Activated CD4-positive, CD25-positive, alpha-beta regulatory T cell (primary cell): ENCODE measurements around the gene DYNLL1.
"Not testable (repeated sequence)": the region's sequence is repeated elsewhere in the genome, so short reads cannot be mapped to it uniquely, and the experiment has no call there.

Source experiments
- DNase-seq, 4 experiments: peaks; one replicate each; lab custom pipeline; 2025; lab: John Stamatoyannopoulos, UW

The DYNLL1 gene

DNA sequence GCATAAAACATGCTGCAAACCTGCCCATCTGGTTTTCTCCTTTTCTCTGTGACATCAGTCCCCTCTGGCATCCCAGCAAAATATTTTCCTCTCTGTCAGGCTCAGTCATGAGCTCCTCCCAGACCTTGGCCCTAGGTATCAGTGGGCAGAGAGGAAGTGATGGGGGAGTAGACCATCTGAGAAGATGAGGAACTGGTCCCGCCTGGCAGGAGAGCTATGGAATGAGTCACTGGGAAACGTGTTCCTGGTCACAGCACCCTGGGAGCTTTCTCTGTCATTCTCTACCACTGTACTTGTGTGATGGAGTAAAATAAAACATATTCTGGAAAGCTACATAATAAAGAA lies 21.3 kb upstream of the DYNLL1 start:
- no peak for DNase-seq

DNA sequence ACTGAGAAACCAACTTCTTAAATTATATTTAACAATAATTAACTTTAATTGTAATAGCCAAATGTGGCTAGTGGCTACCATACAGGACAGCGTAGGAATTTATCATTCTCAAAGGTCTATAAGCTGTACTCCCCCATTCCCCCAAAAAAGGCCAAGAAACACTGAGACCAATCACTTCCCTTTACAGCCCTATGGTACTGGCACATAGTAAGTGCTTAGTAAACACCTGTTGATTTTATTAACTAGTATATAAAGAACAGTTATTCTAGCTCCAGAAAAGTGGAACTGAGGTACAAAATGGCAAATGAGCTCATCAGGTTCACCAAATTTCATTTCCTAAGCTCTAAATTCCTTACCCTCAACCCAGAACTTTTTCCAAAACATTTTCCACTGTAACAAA lies 20.3 kb upstream of the DYNLL1 start:
- DNase-seq, result no peak

DNA sequence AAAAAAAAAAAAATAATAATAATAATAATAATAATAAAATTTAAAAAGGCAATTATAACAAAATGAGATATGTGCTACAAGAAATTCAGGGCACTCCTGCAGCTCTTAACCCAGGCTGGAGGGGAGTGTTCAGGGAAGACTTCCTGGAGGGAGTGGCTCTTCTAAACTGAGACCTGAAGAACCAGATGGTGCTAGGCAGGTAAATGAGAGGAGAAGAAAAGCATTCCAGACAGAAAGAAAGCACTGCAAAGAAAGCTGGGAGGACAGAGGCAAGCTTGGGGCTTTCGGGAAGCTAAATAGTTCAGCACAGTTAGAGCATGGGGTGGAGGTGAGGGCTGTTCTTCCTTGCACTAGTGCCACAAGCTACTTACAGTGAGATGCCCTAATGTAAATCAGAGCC lies 16.5 kb upstream of the DYNLL1 start:
- DNase-seq, result no peak

DNA sequence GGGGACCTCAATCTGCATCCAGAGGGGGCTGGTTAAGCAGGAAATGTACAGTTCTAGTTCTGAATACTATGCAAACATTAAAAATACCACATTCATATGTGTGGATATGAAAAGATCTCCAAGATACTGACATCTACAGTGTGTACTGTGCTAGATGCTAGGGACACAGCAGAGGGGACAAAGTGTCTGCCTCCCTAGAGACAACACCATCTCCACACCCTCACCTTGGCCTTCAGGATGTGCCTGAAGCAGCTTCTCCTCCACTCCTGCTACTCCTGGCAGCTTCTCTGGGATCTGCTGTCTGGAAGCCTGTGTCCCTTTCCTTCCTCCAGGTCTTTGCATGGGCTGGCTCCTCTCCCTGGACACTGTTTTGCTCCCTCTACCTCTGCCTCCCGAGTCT lies 15.7 kb upstream of the DYNLL1 start:
- DNase-seq, result no peak

DNA sequence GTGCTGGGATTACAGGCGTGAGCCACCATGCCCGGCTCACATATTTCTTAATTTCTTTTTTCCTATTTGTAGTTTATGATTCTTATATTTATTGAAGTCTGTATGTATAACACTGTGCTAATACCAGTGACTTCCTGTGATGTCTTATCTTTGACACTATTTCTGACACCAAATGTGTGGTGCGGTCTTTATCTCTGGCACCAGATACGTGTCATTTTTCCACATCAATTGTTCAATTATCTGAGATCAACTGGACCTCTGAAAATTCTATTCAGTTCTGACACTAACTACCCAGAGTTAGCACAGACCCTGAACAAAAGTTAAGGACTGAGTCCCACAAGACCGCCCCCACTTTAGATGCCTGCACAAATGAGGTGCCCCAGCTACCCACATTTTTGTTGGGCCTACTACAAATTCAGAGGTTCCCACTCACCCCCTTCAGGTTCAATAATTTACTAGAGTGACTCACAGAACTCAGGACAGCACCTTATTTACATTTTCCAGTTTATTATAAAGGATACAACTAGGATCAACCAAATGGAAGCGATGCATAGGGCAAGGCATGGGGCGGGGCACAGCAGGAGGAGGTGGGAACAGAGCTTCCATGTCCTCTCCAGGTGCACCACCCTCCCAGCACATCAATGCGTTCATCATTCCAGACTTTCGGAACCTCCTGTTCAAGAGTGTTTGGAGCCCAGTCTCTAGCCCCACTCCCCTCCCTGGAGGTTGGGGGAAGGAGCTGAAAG lies 14.7 kb upstream of the DYNLL1 start:
- DNase-seq, result no peak

DNA sequence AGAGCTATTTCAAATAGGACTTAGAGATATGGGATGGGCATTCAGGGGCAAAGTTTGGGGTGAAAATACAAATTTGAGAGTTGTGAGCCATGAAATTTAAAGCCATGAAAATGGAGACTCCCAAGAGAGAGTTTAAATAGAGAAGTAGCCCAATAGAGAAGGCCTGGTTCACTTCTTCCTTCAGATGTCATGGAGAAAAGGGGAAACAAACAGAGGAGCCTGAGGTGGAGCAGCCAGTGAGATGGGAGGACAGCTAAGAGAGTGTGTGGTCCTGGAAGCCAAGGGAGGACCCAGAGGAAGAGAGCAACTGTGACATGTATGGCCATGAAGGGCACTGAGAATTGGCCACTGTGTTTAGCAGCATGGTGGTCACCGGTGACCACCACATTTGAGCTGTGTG lies 12.3 kb upstream of the DYNLL1 start:
- no peak for DNase-seq

DNA sequence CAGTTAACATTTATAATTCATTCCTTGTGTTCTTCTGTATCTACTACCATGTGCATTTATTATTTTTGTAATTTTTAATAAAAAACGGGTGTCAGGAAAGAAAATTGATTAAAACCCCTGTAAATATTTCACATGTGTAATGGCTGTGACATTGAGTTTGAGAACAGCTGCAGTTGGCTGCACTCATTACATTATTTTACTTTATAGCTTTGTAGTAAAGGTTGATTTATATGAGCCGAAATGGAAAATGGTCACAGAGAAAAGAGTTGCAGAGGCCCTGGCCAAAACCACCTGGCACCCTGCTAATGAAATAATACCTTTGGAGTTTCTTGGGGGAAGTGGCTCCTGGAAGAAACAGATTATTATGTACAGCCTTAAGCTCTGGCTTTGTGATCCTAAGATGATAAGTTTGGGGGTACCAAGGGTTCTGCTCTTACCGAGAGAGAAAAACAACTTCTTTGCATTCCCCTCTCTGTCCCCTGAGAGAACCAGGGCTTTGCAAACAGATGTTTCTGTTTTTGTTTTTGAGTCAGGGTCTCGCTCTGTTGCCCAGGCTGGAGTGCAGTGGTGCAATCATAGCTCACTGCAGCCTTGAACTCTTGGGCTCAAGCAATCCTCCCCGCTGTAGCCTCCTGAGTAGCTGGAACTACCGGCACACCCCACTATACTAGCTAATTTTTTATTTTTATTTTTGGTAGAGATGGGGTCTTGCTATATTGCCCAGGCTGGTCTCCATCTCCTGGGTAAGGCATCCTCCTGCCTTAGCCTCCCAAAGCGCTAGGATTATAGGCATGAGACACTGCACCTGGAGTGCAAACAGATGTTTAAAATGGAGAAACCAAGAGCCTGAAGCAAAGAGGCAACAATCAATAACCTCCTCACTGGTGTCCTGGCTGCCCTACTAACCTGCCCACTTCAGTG lies 9.7 kb upstream of the DYNLL1 start:
- no peak for DNase-seq

DNA sequence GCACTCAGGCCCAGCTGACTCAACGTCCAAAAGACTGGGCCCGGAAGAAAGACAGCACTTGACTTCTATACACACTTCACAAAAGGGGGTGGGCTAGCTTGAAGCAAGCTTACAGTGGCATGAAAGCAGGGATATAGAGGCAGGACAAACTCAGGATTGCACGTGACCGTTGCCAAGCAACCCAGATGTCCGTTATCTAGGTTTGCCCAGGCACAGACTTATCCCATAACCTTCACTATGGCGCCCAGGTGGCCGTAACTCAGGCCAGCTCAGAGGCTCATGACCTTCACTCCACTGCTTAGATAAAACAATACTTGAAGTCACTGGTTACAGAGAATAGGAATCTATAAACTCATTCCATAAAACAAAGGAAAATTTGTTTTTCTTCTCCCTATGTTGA lies 8.4 kb upstream of the DYNLL1 start:
- DNase-seq, result not testable (repeated sequence)

DNA sequence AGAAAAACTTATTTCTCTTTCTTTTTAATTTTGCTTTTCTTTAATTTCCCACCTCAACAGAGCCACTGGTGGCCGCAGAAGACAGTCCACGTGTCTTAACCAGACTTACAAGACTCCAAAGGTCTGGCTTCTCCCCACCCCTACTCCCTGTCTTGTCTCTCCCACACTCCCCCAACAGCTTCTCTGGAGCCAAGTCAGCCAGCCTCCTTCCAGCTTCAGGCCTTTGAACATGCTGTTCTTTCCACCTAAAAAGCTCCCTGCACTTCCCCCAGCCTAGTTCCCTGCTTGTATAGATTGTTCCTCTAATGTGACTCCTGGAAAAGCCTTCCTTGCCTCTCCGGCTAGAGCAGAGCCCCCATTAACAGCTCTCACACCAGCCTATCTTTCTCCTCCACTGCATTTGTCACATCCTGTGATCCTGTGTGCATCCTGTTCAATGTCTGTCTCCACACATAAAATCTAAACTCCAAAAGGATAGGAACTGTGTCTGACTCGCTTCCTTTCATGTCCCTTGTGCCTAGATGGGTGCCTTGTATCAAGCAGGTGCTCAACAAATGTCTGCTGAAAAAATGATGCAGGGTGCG lies 7.8 kb upstream of the DYNLL1 start:
- DNase-seq, result no peak

DNA sequence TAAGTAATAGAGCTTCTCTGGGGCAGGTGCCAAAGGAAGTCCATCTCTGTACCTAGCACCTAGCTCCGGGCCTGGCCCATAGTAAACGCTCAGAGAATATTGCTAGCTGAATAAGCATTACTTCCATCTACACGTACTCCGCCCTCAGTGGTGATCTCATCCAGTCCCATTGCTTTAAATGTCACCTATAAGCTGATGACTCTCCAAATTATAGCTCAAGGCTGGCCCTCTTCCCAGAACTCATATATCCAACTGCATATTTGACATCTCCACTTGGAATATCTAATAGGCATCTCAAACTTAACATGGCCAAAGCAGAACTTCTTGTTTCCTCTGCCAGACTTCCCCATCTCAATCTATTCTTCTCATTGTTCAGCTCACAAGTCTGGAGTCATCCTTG lies 6.9 kb upstream of the DYNLL1 start:
- no peak for DNase-seq

DNA sequence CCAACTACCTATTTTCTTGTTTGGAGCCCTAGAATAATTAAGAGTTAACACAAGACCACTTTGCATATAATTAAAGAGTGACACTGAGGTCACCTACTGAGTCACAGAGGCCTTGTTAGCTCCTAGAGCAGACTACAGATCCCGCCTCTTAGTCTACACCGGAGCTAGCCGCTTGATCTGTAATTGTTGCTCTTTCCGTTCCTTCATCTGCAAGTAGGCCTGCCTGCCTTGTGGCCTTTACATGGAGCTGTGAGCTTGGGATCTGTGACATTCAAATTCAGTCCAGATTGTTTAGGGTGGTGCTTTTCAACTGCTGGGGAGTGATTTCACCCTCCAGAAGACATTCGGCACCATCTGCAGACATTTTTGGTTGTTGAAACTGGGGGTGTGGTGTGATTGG lies 5.6 kb upstream of the DYNLL1 start:
- DNase-seq, result no peak

DNA sequence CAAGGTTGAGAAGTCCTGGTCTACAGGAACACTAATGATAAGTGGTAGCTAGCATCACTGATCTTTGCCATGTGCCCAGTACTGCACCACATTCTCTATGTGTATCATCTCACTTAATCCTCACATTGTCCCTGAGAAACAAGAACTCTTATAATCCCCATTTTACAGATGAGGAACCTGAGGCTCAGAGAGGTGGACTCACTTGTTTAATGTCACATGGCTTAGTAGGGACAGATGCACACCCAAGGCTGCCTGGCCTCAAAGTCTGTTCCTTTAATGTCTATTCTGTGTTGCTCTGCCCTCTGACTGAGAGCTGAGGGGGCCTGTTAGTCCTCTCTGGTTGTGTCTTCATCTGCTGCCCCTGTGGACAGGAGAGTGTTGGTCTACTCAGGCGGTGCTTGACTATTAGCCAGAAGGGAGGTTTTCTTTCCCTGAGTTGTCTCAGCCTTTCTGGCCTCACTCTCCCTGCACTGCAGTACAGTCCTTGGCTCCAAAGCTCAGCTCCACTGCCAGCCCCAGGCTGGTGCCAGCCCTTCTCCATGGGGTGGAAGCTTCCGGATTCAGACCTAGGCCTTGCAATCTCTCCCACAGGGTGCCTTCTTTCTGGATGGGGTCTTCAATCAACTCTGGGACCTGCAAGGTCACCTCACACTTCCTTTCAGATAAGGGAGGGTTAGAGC lies 4.9 kb upstream of the DYNLL1 start:
- DNase-seq, result no peak

DNA sequence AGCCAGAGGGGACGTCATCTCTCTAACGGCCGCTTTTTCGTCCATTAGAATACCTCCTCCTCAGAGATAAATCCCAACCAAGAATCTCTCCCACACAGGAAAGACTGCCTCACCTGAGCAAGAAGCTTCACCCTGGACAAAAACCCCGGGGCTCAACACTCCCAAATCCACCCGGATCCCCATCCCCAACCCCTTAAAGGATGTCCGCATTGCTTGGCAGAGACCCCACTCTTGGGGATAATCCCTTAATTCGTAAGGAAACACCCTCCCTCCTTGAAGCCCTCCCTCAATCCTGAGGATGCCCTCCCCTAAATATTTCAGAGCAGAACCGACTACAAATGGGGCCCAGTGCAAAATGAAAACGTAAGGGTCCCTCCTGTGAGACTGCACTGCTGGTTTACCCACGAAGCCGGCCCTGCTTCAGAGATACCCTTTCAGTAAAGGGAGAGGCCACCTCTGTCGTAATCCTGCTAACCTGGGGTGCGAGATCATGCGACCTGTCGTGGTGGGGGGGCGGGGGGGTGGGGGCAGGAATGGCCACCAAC lies 655 bp upstream of the DYNLL1 start:
- no peak for DNase-seq

DNA sequence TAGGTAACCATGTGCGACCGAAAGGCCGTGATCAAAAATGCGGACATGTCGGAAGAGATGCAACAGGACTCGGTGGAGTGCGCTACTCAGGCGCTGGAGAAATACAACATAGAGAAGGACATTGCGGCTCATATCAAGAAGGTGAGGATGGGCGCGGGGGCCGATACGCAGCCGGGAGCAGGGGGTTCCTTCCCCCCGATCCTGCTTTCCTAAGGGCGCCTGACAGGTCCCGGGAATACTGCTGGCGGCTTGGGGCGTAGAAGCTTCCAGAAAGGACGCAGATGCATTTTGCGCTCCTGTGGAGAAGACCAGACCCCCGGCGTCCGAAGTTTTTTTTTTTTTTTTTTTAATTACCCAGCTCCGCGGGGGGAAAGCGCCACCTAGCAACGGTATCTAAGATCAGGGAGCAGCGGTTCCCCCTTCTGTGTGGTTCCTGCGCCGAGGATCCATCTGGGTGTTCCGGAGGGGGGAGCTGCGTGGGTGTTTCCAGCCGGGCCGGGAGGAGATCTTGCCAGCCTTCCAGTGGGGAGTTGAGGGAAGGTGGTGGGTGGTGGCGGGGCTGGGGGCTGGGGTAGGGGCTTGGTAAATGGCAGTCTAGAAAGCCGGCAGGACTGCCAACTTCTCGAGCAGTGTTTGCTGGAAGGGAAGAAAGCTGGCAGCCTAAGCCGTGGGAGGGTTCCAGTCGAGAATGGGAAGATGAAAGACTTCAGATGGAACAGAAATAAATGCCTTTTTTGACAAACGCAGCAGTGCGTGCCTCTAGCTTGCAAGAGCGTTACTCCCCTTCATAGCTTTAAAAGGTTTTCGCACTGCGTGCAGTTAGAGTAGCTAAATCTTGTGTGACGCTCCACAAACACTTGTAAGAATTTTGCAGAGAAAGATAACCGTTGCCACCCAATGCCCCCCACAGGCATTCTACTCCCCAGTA lies 764 bp downstream of the DYNLL1 start:
- DNase-seq, result peak in 2 of 4 experiments; percentile 2 to 13

DNA sequence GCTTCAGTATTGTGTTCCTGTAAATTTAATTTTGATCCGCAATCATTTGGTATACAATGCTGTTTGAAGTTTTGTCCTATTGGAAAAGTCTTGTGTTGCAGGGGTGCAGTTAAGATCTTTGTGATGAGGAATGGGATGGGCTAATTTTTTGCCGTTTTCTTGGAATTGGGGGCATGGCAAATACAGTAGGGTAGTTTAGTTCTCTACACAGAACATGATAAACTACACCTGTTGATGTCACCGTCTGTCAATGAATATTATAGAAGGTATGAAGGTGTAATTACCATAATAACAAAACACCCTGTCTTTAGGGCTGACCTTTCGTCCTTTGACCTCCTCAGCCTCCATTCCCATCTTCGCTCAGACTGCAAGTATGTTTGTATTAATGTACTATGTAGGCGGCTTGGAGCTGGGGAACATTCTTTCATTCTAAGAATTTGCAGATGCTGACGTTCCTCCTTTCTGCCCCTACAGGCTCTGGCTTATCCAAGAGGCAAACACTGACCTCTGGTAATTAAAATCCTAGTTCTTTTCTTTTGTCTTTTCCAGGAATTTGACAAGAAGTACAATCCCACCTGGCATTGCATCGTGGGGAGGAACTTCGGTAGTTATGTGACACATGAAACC lies 1.7 kb downstream of the DYNLL1 start:
- no peak for DNase-seq

DNA sequence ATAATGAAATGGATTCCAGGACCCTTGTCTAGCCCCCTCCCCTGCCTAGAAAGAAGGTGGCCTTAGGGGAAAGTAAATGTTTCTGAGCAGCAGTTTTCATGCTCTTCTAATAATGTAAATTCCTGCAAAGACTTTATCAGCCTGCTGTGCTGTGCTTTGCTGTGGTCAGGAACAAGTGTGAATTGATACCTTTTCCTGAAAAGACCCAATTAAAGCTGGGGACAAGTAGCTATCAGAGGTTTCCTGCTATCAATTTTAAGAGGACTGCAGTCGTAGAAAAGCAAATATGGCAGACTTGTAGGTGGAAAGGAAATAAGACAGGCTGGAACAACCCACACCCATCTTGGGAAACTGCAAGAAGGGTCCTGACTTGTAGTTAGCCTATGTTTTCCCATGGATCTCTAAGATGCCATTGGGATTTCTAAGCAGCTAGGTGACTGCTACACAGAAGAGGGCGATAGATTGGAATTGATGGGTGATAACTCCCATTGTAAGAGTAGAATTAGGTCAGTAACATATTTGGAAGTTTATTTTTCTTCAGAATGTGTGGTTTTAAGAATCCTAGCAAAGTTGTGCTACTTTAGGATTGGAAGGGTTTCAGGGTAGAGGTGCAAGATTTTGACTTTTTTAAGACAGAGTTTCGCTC lies 3.1 kb downstream of the DYNLL1 start:
- no peak for DNase-seq

DNA sequence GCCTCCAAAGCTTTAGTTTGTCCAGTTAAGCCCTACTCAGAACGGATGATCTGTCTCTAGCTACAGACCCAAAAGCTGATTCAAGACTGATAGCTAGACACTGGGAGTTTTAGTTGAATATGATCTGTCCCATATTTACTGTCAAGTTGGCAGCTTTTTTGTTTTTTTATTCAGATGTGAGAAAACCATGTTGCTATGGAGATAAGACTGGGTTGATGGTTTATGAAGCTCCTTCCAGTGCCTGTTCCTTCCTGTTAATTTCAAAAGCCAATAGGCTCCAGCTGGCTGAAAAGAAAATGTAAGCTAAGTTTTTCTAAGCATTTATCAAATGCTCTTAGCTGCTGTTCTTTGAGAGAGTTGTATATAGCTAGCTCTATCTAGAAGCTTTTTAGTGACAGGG lies 4.7 kb downstream of the DYNLL1 start:
- no peak for DNase-seq

DNA sequence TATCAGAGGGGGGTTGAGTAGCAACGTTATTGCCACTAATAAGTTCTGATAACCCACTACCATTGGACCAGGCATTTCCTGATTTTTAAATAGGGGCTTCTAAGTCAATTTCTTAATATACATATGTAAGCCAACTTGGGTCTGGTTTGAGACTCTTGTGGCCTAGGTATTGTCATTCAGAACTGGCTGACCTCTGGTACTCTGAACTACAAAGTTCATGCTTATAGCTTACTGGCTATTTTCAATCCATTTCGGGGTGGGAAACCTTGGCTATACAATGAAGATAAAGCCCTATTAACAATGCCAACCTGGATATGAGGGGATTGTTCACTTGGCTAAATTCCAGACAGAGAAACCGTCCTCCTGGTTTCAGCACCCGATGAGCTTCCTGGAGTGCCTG lies 8.7 kb downstream of the DYNLL1 start:
- DNase-seq, result no peak

DNA sequence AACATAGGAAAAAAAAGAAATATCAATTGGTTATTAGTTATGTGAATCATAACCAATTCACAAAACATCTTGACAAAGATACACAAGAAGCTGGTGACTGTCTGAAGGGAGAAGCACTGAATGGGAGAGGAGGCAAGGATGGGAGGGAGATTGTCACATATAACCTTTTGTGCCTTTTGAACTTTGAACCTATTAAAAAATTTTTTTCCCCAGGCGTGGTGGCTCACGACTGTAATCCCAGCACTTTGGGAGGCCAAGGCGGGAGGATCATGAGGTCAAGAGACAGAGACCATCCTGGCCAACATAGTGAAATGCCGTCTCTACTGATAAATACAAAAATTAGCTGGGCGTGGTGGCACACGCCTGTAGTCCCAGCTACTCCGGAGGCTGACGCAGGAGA lies 12.6 kb downstream of the DYNLL1 start:
- no peak for DNase-seq

DNA sequence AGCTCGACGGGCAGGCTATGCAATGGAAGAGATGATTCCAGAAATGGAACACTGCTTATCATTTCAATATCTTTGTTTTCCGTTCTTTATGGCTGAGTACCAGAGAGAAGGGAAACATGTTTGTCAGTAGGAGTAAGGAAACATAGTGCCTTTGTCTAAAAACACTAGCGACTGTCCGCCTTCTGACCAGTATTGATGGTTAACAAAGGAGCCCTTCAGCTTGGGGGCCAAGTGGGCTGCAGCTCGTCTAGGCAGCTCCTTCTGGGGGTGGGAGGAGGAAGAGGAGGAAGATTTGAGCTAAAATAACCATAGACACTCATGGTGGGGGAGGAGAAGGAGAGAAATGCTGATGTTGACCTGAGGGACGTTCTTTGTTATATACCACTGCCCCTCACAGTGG lies 18.1 kb downstream of the DYNLL1 start:
- no peak for DNase-seq
